ENCODE data around the gene TIPARP. TPM values are rescaled to one million over a fixed set of nuclear protein-coding genes. Genes with fewer than 3 reads are reported as not detected.

Gene TIPARP
- total RNA-seq, 3 donors from 2014 or later (not counting 1 experiment from before 2014, with no cell fraction given): 129 to 249 (median 147) TPM

GRCh38 chr3:156678197-156678596 lies 3.8 kb downstream of the TIPARP start:
- Histone ChIP-seq H3K4me1 (ENCODE audit: control insufficient read depth, insufficient read depth, low read length) (peaks cover 21% of the 10 kb centered on the region), H3K9me3 (ENCODE audit: control insufficient read depth, insufficient read depth, low read length) (no peaks in the 10 kb centered on the region), H3K36me3 (ENCODE audit: control insufficient read depth, insufficient read depth, low read length) (peaks cover 33% of the 10 kb centered on the region), H3K4me3 (ENCODE audit: low read length) (no peak overlapping the region), H3K27me3 (ENCODE audit: control insufficient read depth, insufficient read depth, low read length) (no peaks in the 10 kb centered on the region), H3K27ac (ENCODE audit: low read length) (no peak overlapping the region)
- H3K27ac Mint-ChIP-seq: peak overlapping the region; percentile 93 to 99
- no peaks in the 10 kb centered on the region for H3K9me3 Mint-ChIP-seq
- intact Hi-C loops (cut with micrococcal nuclease): loop anchor here (5.0 to 10.0 kb wide), 4 partner anchors 454 to 1967 kb away; partner anchors contain the start of genes GFM1, GMPS and SLC33A1
- TF ChIP-seq CTCF (IDR thresholded peaks at IDR 0.05): no peak
- H3K36me3 Mint-ChIP-seq: peaks cover 16% of the 10 kb centered on the region
- WGBS (ENCODE audit: insufficient coverage): 90% methylated on average over 2 of the region's 2 CpGs
- H3K4me1 Mint-ChIP-seq: peaks cover 75 to 79% of the 10 kb centered on the region in 2 donors
- no peaks in the 10 kb centered on the region for H3K27me3 Mint-ChIP-seq (ENCODE audit: low read depth in 2 of 2)
- DNase-seq: no peak
- H3K4me3 Mint-ChIP-seq: peak overlapping the region; percentile 93
- no peak for ATAC-seq

- intact Hi-C loops (cut with micrococcal nuclease): no loop called here
- peaks cover 16% of the 10 kb centered on the region for H3K36me3 Mint-ChIP-seq
- peaks cover 16% of the 10 kb centered on the region for H3K4me1 ChIP-seq (ENCODE audit: control insufficient read depth, insufficient read depth, low read length)
- ATAC-seq (no peak), DNase-seq (no peak)
- peak overlapping the region; percentile 73 for H3K4me3 Mint-ChIP-seq
- H3K27me3 Mint-ChIP-seq (ENCODE audit: low read depth in 2 of 2): no peaks in the 10 kb centered on the region
- H3K36me3 ChIP-seq (ENCODE audit: control insufficient read depth, insufficient read depth, low read length): peaks cover 33% of the 10 kb centered on the region
- H3K9me3 ChIP-seq (ENCODE audit: control insufficient read depth, insufficient read depth, low read length): no peaks in the 10 kb centered on the region
- no peaks in the 10 kb centered on the region for H3K27me3 ChIP-seq (ENCODE audit: control insufficient read depth, insufficient read depth, low read length)
- 93% methylated on average over 1 of the region's 2 CpGs for WGBS (ENCODE audit: insufficient coverage)
- no peak overlapping the region for H3K4me3 ChIP-seq (ENCODE audit: low read length)
- peaks cover 73 to 78% of the 10 kb centered on the region in 2 donors for H3K4me1 Mint-ChIP-seq
- peak overlapping the region; percentile 43 for H3K27ac ChIP-seq (ENCODE audit: low read length)
- no peaks in the 10 kb centered on the region for H3K9me3 Mint-ChIP-seq
- TF ChIP-seq CTCF (IDR thresholded peaks at IDR 0.05): no peak
- peak overlapping the region; percentile 72 to 73 for H3K27ac Mint-ChIP-seq
These were observed 6.0 kb downstream of the TIPARP start for GRCh38 chr3:156680243-156680914.

GRCh38 chr3:156681002-156681401 lies 6.6 kb downstream of the TIPARP start:
- peak in 1 of 2 donors; percentile 36 for DNase-seq
- H3K36me3 ChIP-seq (ENCODE audit: control insufficient read depth, insufficient read depth, low read length): peaks cover 33% of the 10 kb centered on the region
- 27% methylated on average over 4 of the region's 4 CpGs for WGBS (ENCODE audit: insufficient coverage)
- TF ChIP-seq CTCF (IDR thresholded peaks at IDR 0.05): no peak
- H3K27ac ChIP-seq (ENCODE audit: low read length): peak overlapping the region; percentile 43
- no peak overlapping the region for H3K4me3 ChIP-seq (ENCODE audit: low read length)
- peaks cover 13% of the 10 kb centered on the region for H3K4me1 ChIP-seq (ENCODE audit: control insufficient read depth, insufficient read depth, low read length)
- no peaks in the 10 kb centered on the region for H3K27me3 Mint-ChIP-seq (ENCODE audit: low read depth in 2 of 2)
- no peaks in the 10 kb centered on the region for H3K9me3 ChIP-seq (ENCODE audit: control insufficient read depth, insufficient read depth, low read length)
- H3K36me3 Mint-ChIP-seq: peaks cover 16% of the 10 kb centered on the region
- peak overlapping the region; percentile 73 for H3K4me3 Mint-ChIP-seq
- peaks cover 75 to 81% of the 10 kb centered on the region in 2 donors for H3K4me1 Mint-ChIP-seq
- no peaks in the 10 kb centered on the region for H3K27me3 ChIP-seq (ENCODE audit: control insufficient read depth, insufficient read depth, low read length)
- intact Hi-C loops (cut with micrococcal nuclease): no loop called here
- peak overlapping the region; percentile 72 to 73 for H3K27ac Mint-ChIP-seq
- ATAC-seq: peak; percentile 20 to 66 (median 55)
- H3K9me3 Mint-ChIP-seq: no peaks in the 10 kb centered on the region
